HG02840 (cell line): ENCODE results near the gene GRAMD4.

Experiments used
- ATAC-seq: cut with Tn5 transposase; IDR thresholded peaks from one replicate; pipeline ENCODE4 v1.9.1; 2021; ENCODE audit warnings: mild to moderate bottlenecking, moderate library complexity, moderate number of reproducible peaks; ENCODE audit not compliant: unreplicated experiment, low FRiP score

The GRAMD4 gene

DNA sequence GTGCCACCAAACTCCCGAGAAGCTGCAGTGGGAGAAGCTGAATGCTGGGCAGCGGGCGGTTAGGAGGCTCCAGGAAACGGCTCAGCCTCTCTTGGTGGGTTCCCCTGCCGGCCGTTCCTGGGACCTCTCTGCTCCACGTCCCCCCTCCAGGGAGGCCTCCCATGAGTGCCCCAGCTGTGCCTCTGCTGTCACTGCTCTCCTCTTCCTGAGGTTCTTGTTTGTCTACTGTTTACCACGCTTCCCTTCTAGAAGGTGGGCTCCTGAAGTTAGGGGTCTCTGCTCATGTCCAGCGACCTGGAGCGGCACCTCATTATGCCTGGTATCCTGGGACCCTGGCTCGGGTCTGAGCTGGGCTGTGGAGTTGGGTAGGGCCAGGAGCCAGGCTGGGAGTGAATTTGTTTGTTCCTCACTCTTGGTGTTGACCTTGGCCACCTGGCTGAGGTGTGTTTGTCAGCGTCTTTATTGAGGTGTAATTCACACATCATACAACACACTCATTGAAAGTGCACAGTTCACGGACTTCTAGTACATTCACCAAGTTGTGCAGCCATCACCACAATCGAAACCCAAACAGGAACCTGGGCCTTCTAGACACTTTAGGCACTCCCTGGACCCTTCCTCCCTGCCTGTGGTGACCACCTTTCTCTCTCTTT lies 37.8 kb upstream of the GRAMD4 start:
- no peak for ATAC-seq

DNA sequence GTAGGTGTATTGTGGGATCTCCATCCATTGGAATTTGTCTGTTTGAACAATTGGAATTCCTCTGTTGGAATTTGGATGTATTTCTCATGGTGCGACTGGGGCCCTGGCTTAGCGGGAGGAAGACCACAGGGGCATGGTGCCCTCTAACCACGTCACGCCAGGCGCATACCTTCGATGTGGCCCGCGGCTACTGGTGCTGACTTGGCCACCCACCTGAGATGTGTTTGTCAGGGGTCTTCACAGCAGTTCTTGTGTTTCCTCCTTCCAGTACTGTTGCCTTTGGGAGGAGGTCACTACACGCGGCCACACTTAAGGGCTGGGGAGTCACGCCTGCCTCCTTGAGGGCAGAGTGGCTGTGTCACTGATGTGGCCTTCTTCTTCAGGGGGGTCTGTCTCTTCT lies 36.6 kb upstream of the GRAMD4 start:
- ATAC-seq: no peak

- ATAC-seq: no peak
Observed at GRCh38 chr22:46584081-46584921, 35.9 kb upstream of the GRAMD4 start.

- no peak for ATAC-seq
Observed at GRCh38 chr22:46585340-46586122, 34.7 kb upstream of the GRAMD4 start.

DNA sequence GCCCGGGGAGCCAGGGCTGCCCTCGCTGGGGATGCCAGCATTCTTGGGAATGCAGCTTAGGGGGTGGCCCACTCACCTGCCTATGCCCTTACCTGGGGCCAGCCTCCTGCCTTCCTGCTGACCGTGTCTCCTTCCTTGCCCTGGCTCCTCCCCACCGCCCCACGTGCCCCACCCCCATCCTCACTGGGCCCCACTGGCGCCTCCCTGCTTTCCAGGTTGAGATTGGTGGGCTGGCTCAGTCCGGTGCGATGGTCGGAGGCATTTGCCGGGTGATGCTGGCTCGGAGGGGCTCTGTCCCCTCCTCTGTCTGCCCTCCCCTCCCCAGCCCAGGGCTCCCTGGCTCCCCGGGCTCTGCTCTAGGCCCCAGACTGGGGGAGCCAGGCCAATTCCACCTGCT lies 34.1 kb upstream of the GRAMD4 start:
- no peak for ATAC-seq

DNA sequence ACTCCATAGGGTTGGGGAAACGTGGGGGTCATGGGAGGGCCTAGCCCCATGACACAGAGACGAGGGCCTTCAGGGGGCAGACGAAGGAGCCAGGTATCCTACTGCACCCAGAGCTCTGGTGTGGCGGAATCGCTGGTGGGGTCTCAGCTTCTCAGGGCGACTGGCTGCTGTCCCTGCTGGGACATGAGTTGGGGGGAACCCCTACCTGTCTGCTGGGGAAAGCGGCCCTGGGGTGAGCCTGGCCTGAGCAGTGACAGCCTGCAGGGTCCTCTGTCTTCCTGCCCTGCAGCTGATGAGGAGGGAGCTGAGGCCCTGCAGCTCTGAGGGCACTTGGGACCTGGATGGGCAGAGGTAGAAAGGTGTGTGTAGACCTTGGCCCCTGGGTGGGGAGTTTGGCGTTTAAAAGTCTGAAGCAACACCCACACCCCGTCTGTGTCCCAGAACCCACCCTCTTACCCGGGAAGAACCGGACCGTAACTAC lies 33.6 kb upstream of the GRAMD4 start:
- no peak for ATAC-seq

- ATAC-seq: no peak
Observed at GRCh38 chr22:46587061-46587460, 33.1 kb upstream of the GRAMD4 start.

DNA sequence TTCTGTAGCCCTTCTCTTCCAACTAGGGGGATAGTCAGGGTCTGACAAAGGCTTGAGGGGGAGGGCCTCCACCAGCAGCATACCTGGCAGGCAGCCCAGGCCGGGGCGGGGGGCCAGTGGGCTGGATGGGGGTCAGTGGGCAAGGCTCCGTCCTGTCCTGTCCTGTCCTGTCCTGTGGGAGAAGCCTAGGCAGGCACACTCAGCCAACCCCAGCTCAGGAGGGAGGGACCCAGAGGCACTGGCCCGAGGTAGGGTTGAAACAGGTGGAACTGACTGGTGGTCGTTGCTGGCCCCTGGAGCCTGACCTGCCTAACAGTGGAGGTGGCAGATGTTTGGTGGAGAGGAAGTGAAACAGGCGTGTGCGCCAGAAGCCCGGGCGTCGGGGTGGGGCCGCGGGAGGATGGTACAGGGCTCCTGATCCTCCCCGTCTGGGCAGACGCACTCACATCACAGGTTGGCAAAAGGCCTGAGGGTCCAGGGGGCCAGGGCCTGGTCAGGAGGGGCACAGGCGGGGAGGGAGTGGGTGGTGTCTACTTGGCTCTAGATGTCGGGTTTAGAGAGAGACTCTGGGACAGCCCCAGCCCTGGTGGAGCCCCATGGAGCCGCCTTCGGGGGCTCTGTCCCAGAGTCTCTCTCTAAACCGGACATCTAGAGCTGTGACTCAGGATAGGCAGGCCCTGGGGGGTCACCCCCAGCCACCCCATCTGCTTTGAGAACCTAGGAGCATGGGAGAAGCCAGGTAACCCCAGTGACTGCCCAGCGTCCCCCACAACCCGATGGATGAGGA lies 32.5 kb upstream of the GRAMD4 start:
- no peak for ATAC-seq

DNA sequence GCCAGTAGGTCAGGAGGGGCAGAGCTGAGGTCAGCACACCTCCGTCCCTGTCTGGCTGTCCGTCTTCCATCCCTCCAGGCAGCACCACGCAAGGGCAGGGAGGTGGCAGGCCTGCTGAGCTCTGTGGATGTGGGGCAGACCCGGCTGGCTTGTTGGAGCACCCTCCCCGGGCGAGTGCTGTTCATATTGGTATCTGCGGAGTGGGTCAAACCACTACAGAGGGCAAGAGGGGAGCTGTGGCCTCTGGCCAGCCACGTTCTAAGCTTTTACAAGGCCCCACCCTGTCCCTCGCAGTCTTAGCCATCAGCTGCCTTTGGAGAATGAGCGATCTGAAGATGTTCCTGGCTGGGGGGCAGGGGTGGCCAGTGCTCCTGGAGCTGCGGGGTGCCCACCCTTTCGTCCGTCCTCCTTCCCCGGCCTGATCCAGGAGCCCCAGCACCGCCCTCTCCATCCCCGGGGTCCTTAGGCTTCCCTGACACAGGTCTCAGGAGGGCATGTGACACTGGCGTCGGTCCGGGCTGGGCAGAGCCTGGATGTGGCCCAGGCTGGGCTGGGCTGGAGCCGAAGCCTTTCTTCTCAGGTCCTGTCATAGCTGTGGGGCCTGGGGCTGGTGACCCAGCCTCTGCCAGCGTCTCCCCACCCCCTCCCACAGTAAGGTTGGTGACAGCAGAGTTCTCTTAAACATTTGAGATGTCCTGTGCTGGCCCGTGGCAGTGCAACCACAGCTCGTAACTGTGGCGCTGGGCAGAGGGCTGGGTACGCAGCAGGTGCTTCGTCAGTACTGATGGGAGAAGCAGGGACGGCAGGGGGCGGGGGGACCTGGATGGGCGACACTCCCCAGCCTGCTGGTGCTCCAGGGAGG lies 31.7 kb upstream of the GRAMD4 start:
- ATAC-seq: no peak

- ATAC-seq: no peak
Observed at GRCh38 chr22:46589141-46589748, 30.9 kb upstream of the GRAMD4 start.

GRCh38 chr22:46589871-46590271 lies 30.3 kb upstream of the GRAMD4 start:
- no peak for ATAC-seq

DNA sequence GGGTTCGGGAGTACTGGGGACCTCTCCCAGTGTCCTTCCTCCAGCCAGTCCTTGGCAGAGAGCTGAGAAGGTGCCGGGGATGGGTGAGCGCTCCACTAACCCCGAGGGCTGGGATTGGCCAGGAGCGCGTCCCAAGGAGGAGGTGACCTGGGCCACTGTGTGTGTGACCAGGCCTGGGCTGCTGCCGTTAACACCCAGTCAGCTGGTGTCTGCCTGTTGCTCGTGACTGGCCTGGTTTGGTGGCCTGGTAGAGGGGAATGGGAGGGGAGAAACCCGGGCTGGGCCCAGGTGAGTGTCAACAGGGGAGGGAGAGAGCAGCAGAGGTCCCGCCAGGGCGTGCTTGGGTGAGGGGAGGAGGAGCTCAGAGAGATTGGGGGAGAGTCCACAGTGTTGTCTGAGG lies 29.9 kb upstream of the GRAMD4 start:
- ATAC-seq: no peak

DNA sequence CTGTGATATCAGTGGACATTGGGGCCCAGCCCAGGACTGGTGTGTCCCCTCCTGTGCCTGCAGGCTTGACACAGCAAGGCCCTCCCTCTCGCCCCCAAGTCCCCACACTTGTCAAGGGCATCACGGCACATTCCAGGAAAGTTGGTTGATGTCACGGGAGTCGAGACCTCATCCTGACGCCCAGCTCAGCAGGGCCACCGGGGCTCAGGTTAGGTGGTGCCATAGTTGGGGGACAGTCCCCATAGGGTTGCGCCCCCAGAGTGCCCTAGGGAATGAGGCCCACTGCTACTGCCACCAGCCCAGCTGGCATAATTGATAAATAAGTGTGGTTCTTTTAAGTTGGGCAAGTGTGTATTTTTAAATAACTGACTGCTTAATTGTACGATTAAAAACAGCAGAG lies 28.3 kb upstream of the GRAMD4 start:
- ATAC-seq: no peak

GRCh38 chr22:46592390-46592872 lies 27.8 kb upstream of the GRAMD4 start:
- ATAC-seq: no peak

DNA sequence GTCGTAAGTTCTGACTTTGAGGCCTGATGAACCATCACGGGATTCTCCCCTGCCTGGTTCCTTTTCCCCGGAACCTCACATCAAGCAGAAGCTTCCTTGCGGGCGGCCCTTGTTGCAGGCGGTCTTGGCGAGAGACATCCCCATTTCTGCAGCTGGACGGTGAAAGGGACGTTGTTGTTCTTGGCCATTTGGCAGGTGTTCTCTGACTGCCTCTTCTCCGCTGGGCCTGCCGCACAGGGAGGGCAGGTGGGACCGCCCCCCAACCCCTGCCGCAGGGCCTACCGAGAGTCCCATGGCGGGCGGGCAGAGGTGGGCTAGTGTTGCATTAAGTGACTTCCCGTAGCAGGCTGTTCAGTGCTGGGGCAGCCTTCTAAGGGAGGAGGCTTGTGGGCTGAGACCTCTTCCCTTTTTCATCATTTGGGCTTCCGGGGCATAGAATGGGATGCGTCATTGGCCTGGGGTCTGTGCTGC lies 26.9 kb upstream of the GRAMD4 start:
- ATAC-seq: no peak

GRCh38 chr22:46593996-46594946 lies 25.9 kb upstream of the GRAMD4 start:
- no peak for ATAC-seq

- no peak for ATAC-seq
Observed at GRCh38 chr22:46594947-46595298, 25.3 kb upstream of the GRAMD4 start.

DNA sequence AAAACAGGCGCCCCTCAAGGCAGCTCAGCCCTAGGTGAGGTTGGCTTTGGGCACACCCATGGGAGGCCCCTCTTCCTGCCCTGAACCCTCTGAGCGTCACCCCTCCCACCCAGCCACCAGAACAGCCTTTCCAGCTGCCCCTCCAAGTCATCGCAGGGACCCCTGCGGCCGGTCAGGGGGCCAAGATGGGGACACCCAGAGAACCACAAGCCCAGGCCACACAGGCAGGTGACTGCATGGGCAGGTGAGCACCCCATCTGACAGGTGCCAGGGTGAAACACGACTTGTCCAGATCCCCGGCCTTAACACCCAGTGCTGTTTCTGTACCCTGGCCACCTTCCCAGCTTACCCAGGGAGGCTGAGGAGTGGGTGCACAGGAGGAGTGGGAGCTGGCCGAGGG lies 24.6 kb upstream of the GRAMD4 start:
- ATAC-seq: no peak
